Endodermal cell (in vitro differentiated cells): ENCODE data around the gene ILKAP. TPM values are rescaled to one million over a fixed set of nuclear protein-coding genes. Genes with fewer than 3 reads are reported as not detected.

Experiments used
- DNase-seq: peaks from one replicate; pipeline ENCODE4 v3.0.0-alpha.2; 2017
- H3K27ac ChIP-seq: 2 replicates; pipeline ENCODE4 v1.5.1; 2013; ENCODE audit warnings: mild to moderate bottlenecking, low read depth, low read length, moderate library complexity
- H3K27me3 ChIP-seq: 2 replicates; pipeline ENCODE4 v1.6.1; 2013; ENCODE audit warnings: mild to moderate bottlenecking, low read length, moderate library complexity; ENCODE audit not compliant: insufficient read depth, control insufficient read depth, poor library complexity, severe bottlenecking
- H3K36me3 ChIP-seq: 2 replicates; pipeline ENCODE4 v1.7.0; 2013; ENCODE audit warnings: mild to moderate bottlenecking, low read length, moderate library complexity; ENCODE audit not compliant: control insufficient read depth, insufficient read depth
- H3K4me1 ChIP-seq: one replicate; pipeline ENCODE4 v1.7.0; 2013; ENCODE audit warnings: low read length; ENCODE audit not compliant: control insufficient read depth, insufficient read depth
- H3K4me3 ChIP-seq: 2 replicates; pipeline ENCODE4 v1.5.1; 2013; ENCODE audit warnings: mild to moderate bottlenecking, low read length, moderate library complexity
- H3K9ac ChIP-seq: 2 replicates; pipeline ENCODE4 v1.6.1; 2013; ENCODE audit warnings: mild to moderate bottlenecking, low read length, moderate library complexity; ENCODE audit not compliant: poor library complexity, severe bottlenecking; ENCODE audit errors: extremely low read depth
- H3K9me3 ChIP-seq: 2 replicates; pipeline ENCODE4 v1.6.1; 2013; ENCODE audit warnings: mild to moderate bottlenecking, low read length, moderate library complexity; ENCODE audit not compliant: control insufficient read depth
- H3K27ac Mint-ChIP-seq: 2 replicates; pipeline ENCODE4 v1.8.0; 2020; ENCODE audit warnings: mixed read lengths
- H3K27me3 Mint-ChIP-seq: 2 replicates; pipeline ENCODE4 v1.8.0; 2021; ENCODE audit warnings: mild to moderate bottlenecking, mixed read lengths; ENCODE audit not compliant: insufficient read depth
- H3K36me3 Mint-ChIP-seq: 2 replicates; pipeline ENCODE4 v1.8.0; 2020; ENCODE audit warnings: low read depth, mixed read lengths
- H3K4me1 Mint-ChIP-seq: 2 replicates; pipeline ENCODE4 v1.8.0; 2020; ENCODE audit warnings: mixed read lengths
- H3K4me3 Mint-ChIP-seq: 2 replicates; pipeline ENCODE4 v1.8.0; 2020; ENCODE audit warnings: mild to moderate bottlenecking, moderate library complexity, mixed read lengths
- H3K9me3 Mint-ChIP-seq: 2 replicates; pipeline ENCODE4 v1.8.0; 2020; ENCODE audit warnings: mild to moderate bottlenecking, mixed read lengths
- CTCF ChIP-seq: fragments of 200-600 bp; sonication (generic); conservative IDR thresholded peaks from 2 replicates; pipeline ENCODE4 v1.5.0; 2021; ENCODE audit warnings: antibody characterized with exemption, mild to moderate bottlenecking
- WGBS, 2 experiments: methylation state at CpG; one replicate each; pipeline versions ENCODE4 v1.1.5 to v1.1.7; 2013; ENCODE audit warnings: missing lambda C conversion rate in 2 of 2, mixed read lengths in 1 of 2; ENCODE audit not compliant: insufficient coverage in 1 of 2, insufficient read length in 1 of 2; 5-methylcytosine and 5-hydroxymethylcytosine counted together
- total RNA-seq, 2 donors: library from RNA; stranded (reverse); fragmentation: NEBNext Ultra II Directional in 1 of 2; extraction: Animal tissue kit (Norgen Biotek cat#: 25700) in 1 of 2; gene quantifications; 2 replicates in 1 of 2; 3 replicates in 1 of 2; pipeline ENCODE4 v1.2.1, GENCODE V29; 2021

ILKAP gene
- total RNA-seq, 2 donors from 2014 or later, result 40.9 to 46.4 TPM

DNA sequence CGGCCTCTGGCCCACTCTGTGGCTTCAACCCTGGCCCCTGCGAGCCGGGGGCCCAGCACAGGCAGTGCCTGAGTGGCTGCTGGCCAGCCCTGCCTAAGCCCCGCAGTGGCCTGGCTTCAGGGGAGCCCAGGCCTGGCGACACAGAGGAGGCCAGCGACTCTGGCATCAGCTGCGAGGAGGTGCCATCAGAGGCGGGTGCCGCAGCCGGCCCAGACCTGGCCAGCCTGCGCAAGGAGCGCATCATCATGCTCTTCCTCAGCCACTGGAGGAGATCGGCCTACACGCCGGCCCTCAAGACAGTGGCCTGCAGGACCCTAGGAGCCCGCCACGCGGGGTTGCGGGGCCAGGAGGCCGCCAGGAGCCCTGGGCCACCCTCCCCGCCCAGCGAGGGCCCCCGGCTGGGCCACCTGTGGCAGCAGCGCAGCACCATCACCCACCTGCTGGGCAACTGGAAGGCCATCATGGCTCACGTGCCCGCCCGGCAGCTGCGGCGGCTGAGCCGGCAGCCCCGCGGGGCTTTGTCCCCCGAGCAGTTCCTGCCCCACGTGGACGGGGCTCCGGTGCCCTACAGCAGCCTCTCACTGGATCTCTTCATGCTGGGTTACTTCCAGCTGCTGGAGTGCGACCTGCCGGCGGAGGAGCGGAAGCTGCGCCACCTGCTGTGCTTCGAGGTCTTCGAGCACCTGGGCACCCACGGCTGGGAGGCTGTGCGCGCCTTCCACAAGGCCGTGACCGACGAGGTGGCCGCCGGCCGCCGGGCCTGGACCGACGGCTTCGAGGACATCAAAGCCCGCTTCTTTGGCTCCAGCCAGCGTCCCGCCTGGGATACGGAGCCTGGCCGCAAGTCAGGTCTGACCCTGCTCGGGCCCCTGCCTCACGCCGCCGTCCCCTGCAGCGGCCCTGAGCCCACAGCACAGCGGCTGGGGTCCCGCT is 72.5 kb downstream of the ILKAP start:
- Histone ChIP-seq H3K9ac (no peak overlapping the region), H3K36me3 (no peaks in the 10 kb centered on the region), H3K4me1 (no peaks in the 10 kb centered on the region), H3K9me3 (no peaks in the 10 kb centered on the region), H3K27me3 (no peaks in the 10 kb centered on the region), H3K27ac (no peak overlapping the region), H3K4me3 (no peak overlapping the region)
- H3K27ac Mint-ChIP-seq, result no peak overlapping the region
- no peaks in the 10 kb centered on the region for H3K9me3 Mint-ChIP-seq
- H3K27me3 Mint-ChIP-seq, result no peaks in the 10 kb centered on the region
- no peak overlapping the region for H3K4me3 Mint-ChIP-seq
- DNase-seq, result peak; percentile 39
- WGBS, 2 experiments, result 93 to 97% methylated on average over 30 to 68 of the region's 68 CpGs
- no peaks in the 10 kb centered on the region for H3K4me1 Mint-ChIP-seq
- TF ChIP-seq CTCF, result no peak
- H3K36me3 Mint-ChIP-seq, result no peaks in the 10 kb centered on the region

GRCh38 chr2:238130111-238130695 is 73.3 kb downstream of the ILKAP start:
- Histone ChIP-seq H3K36me3 (no peaks in the 10 kb centered on the region), H3K27me3 (no peaks in the 10 kb centered on the region), H3K4me3 (no peak overlapping the region), H3K27ac (no peak overlapping the region), H3K4me1 (no peaks in the 10 kb centered on the region), H3K9me3 (no peaks in the 10 kb centered on the region), H3K9ac (no peak overlapping the region)
- no peaks in the 10 kb centered on the region for H3K9me3 Mint-ChIP-seq
- no peaks in the 10 kb centered on the region for H3K27me3 Mint-ChIP-seq
- DNase-seq, result peak; percentile 31
- no peaks in the 10 kb centered on the region for H3K36me3 Mint-ChIP-seq
- 93 to 96% methylated on average over 15 to 28 of the region's 28 CpGs for WGBS, 2 experiments
- H3K4me1 Mint-ChIP-seq, result no peaks in the 10 kb centered on the region
- no peak overlapping the region for H3K27ac Mint-ChIP-seq
- TF ChIP-seq CTCF, result no peak
- H3K4me3 Mint-ChIP-seq, result no peak overlapping the region

- no peak overlapping the region for H3K4me3 Mint-ChIP-seq
- Histone ChIP-seq H3K4me1 (no peaks in the 10 kb centered on the region), H3K36me3 (no peaks in the 10 kb centered on the region), H3K27ac (no peak overlapping the region), H3K9me3 (no peaks in the 10 kb centered on the region), H3K9ac (no peak overlapping the region), H3K4me3 (no peak overlapping the region), H3K27me3 (no peaks in the 10 kb centered on the region)
- H3K9me3 Mint-ChIP-seq, result no peaks in the 10 kb centered on the region
- WGBS, 2 experiments, result 92 to 94% methylated on average over 10 to 22 of the region's 22 CpGs
- no peak for TF ChIP-seq CTCF
- no peaks in the 10 kb centered on the region for H3K27me3 Mint-ChIP-seq
- H3K4me1 Mint-ChIP-seq, result no peaks in the 10 kb centered on the region
- no peaks in the 10 kb centered on the region for H3K36me3 Mint-ChIP-seq
- no peak overlapping the region for H3K27ac Mint-ChIP-seq
- no peak for DNase-seq
These were observed 74.1 kb downstream of the ILKAP start for GRCh38 chr2:238129166-238130010.
